Stimulated activated CD8-positive, alpha-beta memory T cell treated with anti-CD3 and anti-CD28 coated beads, Interleukin-7, amount 100 ng/mL, for 24 hours (primary cell): Measurements from ENCODE around the gene ZFHX3.

Experiments
- DNase-seq: peaks from one replicate; pipeline ENCODE4 v3.0.0-alpha.2; 2020; ENCODE audit warnings: low read depth

The ZFHX3 gene

DNA sequence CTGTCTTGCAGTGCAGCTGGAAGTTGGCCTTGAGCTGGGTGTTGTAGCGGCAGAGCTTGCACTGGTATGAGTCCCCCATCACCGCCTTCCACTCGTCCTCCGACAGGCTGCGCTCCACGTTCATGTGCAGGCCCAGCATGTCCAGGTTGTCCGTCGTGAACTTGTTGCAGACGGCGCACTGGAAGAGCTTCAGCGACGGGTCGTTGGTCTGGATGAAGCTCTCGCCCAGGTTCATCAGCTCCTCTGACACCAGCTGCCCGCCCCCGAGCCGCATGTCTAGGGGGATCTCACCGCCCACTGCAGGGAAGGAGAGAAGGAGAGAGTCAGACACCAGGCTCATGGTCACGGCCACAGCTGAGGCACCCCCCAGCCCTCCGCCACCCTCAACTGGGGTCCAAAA lies 97.3 kb downstream of the ZFHX3 start:
- DNase-seq: no peak

DNA sequence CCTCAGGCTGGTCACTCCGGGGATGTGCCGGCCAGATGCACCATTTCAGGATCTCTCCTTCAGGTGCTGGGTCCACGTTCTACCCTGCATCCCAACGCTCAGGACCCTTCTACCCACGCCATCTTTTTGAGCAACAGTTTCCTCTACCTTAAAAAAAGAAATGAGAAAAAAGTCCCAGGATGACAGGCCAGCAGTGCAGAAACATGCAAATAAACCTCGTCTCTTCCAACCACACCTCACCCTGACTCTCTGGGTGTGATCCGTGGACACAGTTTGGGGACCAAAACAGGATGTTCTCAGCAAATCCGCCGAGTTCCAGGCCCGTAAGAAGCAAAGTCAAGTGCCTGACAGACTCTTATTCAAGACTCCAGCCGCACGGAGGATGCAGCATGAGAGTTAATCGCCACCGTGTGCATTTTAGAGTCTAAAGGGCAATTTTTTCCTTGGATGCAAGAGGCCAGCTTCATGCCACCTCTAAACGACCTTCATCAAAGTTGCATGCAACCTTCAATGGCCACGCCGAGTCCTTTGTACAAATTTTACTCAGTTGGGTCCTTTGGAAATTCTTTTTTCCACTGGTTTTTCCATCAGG lies 99.6 kb downstream of the ZFHX3 start:
- DNase-seq: no peak

DNA sequence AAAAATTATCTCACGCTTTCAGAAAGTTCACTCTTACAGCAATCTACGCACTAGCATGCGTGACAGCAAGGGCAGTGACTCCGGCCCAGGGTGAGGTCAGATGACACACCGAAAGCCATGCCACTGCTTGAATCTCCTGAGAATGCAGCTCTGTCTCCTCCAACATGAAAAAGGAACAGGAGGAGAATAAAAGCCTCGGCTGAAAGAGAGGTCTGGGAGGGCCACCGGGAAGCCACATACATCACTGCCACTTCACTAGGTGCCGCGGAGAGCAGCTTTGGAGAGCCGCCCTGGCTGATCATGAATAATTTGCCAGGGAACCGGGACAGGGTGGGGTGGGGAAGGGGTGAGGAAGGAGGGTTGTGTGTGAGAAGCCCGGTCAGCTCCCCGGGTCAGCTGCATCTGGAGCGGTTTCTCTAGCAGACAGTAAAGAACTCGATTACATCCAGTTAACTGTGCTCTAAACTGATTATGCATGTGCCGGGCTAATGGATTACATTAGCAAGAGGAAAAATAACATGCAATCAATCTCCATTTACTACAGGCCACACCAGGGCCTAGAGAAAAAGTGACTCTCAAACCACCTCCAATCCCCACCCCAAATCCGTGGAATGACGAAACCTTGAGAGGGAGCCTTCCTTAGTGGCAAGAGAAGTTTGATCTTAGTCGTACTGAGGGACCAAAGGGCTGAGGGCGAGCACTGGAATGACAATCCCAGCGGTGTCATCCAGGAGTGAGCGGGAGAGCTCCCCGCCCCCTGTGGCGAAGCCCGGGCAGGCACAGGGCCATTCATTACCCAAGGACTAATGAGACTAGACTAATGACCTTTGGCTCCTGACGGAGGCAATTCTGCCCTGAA lies 100.3 kb downstream of the ZFHX3 start:
- no peak for DNase-seq

DNA sequence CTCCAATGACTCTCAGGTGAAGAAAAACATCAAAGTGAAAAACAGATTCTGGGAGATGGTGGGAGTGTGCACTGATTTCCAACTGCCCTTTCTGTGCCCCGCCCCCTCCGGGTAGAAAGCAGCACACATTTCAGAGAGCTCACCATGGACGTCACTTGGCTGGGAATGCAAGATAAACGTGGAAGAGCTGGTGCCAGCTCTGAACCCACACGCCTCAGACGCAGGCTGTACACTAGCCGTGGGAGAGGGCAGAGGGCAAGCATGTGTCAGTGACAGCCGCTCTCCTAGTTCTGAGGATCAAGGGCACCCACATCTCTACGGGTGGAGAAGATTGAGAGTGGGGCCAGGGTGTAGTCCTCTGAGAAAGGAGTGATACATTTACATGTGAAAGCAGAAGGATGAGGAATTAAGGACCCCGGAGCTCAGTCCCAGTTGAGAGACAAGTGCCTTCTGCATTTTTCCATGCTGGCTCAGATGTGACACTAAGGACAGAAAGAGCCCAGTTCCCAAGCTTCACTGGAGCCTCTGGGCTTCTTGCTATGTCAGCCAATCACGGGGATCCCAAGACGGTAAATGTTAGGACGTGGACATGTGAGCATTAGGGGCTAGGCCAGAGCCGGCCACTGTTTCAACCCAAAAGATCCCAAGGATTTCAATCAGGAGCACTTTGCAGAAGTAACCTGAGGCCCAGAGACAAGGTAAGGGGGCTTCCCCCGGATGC lies 101.3 kb downstream of the ZFHX3 start:
- no peak for DNase-seq

DNA sequence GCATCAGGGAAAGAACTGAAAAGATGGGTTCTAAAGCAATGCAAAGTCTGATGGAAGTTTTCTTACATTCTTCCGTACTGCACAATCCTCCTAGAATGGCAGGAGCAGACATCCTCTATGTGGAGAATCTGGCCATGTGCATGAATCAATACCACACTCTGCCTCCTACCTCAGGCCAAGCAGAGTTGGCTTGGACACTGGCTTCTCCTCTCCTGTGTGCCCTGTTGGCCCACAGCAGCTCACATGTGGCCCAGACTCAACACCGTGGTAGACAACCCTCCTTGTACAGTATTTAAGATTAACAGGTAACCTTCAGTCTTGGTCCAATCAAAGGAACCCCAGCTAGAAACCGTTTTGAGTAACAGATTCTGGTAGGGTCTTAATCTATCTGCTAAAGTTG lies 101.9 kb downstream of the ZFHX3 start:
- no peak for DNase-seq

DNA sequence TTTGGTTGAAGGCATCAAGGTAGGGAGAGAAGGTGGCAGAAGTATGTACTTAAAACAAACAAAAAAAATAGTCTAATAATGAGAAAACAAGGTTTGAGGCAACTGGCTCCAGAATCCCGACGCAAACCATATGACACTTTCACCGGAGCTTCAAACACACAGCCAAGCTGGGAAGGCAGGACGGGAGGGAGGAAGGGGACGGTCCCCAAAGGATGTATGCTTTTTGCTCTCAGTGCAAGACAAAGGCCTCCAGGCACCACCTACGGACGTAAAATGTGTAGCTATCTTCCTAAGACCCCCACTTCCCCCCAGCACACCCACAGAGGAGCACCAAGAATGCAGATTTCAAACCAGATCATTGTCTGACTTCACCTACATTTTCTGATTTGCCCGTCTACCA lies 102.3 kb downstream of the ZFHX3 start:
- no peak for DNase-seq

DNA sequence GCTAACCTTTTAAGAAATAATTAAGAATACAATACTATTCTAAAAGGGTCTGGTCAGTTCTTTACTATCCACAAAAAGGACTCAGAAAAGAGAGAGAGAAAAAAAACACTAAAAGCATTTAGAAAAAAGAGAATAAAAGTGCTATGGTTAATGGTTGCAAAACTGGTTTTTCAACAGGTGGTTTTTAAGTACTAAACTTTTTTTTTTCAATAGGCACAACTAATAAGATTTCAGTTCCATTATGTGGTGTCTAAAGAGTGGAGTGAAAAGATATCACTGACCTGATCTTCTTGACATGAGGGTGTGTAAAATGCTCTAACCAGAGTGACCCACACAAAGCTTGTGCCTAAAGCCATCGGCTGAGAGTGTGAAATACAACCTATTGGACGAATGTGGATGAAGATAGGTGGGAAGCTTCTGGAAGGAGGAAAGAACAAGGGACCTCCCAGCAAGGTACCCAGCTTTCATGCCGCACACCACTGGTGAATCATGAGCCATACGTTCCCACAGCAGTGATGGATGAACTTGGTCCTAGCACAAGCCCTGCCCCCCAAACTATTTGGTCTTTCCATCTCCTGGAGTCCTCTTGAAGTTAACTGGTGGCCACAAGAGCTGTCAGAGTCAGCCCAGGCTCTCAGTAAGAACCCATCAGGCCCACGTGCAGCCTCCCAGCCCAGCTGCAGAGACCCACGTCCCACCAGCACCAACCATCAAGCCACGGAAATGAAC lies 103.0 kb downstream of the ZFHX3 start:
- DNase-seq: no peak

DNA sequence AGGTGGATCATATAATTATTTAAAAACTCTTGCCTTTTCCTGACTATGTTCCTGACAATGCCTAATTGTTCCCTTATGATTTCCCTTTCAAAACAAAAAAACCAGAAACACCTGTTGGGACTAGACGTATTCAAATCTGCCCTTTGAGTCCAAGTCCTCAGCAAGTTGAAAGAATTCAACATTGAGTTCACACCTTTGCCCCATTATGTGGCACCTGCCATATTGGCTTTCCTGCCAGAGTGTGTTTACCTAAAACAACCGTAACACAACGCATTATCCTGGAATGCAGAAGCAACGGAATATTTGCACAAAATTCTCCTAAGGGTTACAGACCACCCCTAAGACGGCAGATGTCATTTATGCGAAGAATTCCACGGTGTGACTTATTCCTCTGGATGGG lies 105.9 kb downstream of the ZFHX3 start:
- no peak for DNase-seq

DNA sequence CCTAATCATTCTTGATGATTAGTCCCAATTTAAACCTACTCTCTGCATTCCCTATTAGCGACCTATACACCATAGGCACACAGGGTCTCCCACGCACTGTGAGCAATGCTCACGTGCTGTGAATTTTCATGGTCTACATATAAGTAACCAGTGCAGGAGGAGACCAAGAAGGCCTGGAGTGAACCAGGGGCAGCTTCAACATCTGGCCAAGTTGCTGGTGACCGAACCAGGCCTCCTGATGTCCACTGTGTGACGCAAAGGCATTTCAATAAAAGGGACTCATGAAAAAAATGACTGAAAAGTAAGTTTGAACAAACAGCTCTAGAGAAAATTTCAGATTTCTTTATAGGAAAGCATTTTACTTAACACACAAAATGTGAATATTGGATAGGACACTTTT lies 107.0 kb downstream of the ZFHX3 start:
- no peak for DNase-seq

DNA sequence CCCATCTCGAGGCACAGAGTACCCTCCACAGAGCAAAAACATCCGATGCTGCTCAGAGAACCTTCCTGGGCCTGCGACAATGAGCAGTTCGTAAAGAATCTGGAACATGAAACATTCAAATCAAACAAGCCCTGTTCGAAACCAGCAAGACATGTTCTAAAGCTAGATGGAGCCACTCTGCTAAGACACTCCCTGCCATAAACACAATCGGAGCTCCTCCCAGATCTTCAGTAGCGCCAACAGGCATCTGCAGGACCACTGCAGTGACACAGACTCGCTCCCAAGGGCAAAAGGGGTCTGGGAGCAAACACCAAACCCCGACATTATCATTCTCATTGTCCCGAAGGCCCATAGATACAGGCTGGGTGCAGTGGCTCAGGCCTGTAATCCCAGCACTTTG lies 108.7 kb downstream of the ZFHX3 start:
- no peak for DNase-seq

DNA sequence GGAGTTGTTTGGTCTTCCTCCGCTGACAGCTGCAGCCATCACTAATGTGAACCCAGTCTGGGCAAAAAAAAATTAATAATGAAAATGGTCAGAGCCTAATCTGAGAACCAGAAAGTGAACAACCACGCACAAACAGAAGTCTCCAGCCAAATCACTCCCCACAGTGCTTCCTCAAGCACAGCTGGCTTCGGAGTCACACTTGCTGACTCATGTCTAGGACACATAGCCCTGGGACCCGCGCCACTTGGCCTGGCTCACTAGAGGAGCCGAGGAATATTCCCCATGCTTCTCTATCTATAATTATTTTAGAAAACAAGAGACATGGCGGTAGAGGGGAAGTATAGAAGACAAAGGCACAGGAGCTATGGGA lies 109.1 kb downstream of the ZFHX3 start:
- no peak for DNase-seq

DNA sequence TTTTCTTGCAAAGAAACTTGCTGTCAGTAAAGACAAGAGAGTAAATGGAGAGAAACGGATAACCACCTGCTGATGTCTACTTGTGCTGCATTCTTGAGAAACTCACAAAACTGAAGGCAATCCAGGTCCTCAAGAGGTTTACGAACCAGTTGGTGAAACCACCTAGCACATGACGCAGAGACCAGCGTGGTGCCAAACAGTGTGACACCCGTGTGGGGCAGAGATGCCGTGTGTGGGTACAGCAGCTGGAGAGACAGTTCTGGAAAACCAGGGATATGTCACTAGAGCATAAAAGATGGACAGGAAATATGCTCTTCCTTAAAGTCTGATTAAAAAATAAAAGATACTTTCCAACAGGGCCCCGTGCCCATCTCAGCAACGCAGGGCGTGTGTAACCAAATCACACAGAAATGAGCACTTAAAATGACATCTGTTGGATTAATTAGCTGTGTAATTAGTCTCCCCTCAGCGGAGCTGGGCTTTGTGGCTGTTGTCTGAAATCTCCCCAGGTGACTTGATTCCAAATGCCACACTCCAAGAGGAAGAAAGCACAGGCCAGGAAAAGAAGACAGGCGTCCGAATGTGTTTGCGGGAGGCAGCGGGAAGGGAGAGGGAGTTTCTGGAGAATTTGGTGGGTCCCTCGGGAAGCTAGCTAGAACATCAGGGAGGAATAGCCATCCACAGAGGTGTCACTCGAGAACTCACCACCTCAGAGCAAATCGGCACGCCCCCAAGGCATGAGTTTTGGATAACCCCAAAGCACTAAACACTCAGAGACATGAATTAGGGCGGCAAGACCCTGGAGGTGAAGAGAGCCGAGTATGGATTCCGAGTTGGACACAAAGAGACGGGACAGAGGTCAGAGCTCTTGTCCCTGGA lies 109.8 kb downstream of the ZFHX3 start:
- DNase-seq: no peak

DNA sequence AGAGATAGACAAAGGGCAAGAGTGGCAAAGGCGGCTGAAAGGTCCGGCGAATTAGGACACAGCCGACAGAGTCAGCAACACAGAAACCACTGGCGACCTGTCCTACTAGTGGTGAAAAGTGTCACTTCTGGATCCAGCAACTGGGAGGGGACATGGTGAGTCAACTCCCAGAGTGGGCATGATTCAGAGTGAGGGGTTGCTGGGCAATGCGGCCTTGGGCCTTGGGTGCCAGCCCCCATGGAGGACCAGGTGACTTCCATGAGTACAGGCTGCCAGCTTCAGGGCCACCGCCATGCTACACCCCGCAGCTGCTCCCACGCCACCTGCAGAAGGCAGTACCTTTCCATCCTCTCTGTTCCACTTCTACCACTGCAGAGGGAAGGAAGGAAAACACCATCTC lies 110.6 kb downstream of the ZFHX3 start:
- no peak for DNase-seq

DNA sequence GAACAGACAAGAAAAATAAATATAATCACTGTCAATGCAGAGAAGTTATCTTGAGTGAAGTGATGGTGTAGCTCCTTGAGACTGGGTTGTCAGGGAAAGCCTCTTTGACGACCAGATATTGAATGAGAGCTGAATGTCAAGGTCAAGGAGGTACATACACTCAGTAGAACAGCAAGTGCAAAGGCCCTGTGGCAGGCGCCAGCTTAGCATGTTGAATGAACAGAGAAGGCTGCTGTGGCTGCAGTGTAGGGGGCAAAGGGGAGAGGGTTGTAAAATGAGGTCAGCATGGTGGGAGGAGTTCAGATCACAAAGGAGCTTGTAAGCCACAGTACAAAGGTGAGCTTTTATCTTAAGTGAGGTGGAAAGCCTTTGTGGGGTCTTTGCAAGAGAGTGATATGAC lies 111.5 kb downstream of the ZFHX3 start:
- DNase-seq: no peak

DNA sequence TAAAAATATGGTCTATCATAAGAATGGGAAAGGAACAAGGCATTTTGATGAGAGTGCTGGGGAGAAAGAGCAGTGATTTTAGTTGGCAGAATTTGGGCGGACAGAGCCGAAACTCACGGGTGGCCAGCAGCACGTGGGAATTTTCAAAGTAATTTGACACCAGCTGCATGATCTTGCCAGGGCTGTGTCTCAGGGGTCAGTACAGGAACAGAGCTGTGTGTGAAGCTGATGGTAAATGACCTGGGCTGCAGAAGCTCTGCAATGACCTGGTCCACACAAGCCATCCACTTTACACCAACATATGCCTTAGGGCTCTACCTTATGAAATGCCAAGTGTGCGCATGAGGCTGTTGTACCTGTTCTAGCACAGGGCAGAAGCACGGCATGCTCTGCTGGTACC lies 112.0 kb downstream of the ZFHX3 start:
- no peak for DNase-seq

DNA sequence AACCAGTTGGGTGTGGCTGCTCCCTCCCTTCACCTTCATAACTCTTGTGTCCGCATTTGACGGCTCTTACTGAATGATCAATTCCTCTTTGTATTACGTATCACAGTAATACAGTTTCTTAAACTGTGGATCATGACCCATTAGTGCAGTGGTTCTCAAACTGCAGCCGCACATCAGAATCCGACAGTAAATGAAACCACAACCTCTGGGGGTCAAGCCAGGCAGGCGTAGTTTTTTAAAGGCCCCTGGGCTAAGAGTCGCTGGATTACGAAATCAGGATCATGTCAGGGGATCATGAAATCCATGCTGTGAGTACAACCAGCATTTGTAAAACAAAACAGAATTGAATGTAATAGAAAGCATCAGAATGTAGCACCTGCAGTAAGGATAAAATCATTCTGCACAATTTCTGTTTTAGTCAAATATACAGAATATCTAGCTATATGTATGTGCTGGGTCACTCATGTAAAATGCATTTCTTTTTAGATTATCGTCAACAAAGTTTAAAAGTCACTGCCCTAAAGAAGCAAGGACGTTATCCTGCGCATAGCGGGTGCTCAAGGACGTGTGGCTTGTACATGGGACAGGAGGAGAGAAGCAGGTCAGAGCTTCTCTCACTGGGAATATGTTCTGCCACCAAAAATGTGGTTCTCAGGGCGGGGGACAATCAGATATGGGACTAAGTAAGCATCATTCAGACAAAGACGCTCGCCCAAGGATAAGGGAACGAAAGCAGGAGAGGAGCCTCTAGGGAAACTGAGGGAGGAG lies 113.1 kb downstream of the ZFHX3 start:
- no peak for DNase-seq

DNA sequence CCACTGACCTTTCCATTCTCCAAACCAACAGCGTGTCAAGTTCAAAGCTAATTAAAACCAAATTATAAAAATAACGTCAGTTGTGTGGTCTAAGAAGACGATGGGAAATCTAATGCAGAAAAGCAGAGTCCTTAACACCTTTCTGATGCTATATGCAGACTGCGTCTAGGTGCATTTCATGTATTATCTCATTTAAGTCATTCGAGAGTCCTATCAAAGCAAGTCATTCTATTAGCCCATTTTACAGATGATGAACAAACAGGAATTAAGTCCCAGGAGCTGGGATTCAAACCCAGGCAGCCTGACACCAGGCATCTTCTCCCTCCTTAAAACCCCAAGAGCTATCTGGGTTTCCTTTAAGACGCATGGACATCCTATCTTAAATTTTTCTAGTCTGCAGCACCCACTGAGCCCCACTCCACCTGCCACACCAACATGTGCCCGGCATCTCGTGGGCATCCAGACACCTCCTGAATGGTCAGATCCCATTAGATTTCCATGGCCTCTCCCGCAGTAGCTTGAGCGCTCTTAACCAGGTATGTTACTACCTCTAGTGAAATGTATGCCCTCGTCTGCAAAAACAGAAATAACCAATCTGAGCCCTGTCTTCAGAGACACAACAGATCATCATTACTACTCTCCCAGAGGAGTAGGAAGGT lies 115.1 kb downstream of the ZFHX3 start:
- no peak for DNase-seq

DNA sequence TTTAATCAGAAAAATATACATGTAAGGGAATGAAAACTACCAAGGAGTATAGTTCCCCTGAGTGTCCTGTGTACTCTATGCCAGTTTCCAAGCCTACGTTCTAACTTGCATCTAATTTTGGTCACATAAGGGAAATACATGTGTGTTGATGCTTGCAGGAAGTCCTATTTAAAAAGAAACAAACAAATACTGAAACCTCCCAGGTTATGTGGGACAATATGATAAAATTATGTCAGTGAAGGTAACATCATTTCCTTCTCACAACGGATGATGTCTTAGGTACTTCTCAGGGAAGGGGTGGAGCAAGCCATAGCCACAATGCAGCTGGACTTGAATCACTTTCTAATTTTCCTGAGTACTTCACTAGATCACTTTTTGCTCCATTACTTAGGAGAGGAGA lies 115.9 kb downstream of the ZFHX3 start:
- no peak for DNase-seq

DNA sequence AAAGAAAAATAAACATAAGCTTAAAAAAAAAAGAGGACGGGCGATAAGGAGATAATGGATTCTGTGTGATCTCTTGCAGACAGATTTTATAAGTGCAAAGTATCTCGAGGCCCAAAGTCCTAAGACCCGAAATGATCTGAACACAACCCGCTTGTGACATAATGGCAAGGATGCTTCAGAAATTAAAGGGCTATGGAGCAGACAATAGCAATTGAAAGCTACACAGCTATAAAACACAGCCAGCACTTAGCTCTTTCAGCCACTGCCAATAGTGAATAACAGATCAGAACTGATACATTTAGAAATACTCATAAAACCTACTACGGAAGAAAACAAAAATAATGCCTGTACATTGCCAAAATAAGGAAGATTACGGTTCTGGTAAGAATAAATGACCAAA lies 117.5 kb downstream of the ZFHX3 start:
- DNase-seq: no peak
